IMR-90 (cell line): Measurements from ENCODE around the gene PTPMT1. TPM values are rescaled to one million over a fixed set of nuclear protein-coding genes. Genes with fewer than 3 reads are reported as not detected.
A peak's percentile ranks its signal among the peaks of the same experiment; 100 is the strongest.

Experiments used
- ATAC-seq: fragments of 200-7000 bp; cut with Tn5 transposase; 2 replicates; pipeline ENCODE4 v1.9.1; 2020; ENCODE audit warnings: low read depth, mild to moderate bottlenecking, moderate library complexity
- BruUV-seq: library from RNA; stranded (reverse); fragments of 400-500 nt; replicated peaks from 2 replicates; lab custom pipeline; 2021; lab: Mats Ljungman, UMichigan
- CTCF ChIA-PET: fragments of 300-600 bp; formaldehyde crosslinking; extraction: SDS; loops from one replicate; lab custom pipeline; 2021; ENCODE audit warnings: antibody characterized with exemption; lab: Yijun Ruan, JAX
- POLR2A ChIA-PET: fragments of 300-600 bp; sonication (Branson Sonifier 250); formaldehyde crosslinking; loops from one replicate; lab custom pipeline; 2022; ENCODE audit warnings: antibody characterized with exemption; ENCODE audit not compliant: unreplicated experiment; lab: Charles Lee
- DNase-seq: peaks from one replicate; pipeline ENCODE4 v3.0.0; 2013
- H2AFZ ChIP-seq: replicated peaks from 2 replicates; pipeline ENCODE3; 2013; ENCODE audit warnings: low read length, mild to moderate bottlenecking; ENCODE audit not compliant: poor library complexity
- H2AK5ac ChIP-seq: 2 replicates; pipeline ENCODE4 v1.6.1; 2013; ENCODE audit warnings: low read depth, low read length, inconsistent platforms
- H2AK9ac ChIP-seq: replicated peaks from 2 replicates; pipeline ENCODE3; 2013; ENCODE audit warnings: mild to moderate bottlenecking, low read depth, low read length, moderate library complexity; ENCODE audit not compliant: poor library complexity
- H2BK120ac ChIP-seq: 2 replicates; pipeline ENCODE4 v1.6.1; 2013; ENCODE audit warnings: low read depth, low read length, inconsistent platforms
- H2BK15ac ChIP-seq: 3 replicates; pipeline ENCODE4 v1.6.1; 2013; ENCODE audit warnings: low read depth, low read length, inconsistent platforms
- H2BK20ac ChIP-seq: 2 replicates; pipeline ENCODE4 v1.6.1; 2013; ENCODE audit warnings: low read depth, mild to moderate bottlenecking, inconsistent platforms, low read length, moderate library complexity
- H2BK5ac ChIP-seq: 2 replicates; pipeline ENCODE4 v1.6.1; 2013; ENCODE audit warnings: mild to moderate bottlenecking, low read depth, low read length, inconsistent platforms; ENCODE audit not compliant: poor library complexity, severe bottlenecking
- H3K14ac ChIP-seq: replicated peaks from 2 replicates; pipeline ENCODE4 v1.6.1; 2013; ENCODE audit warnings: low read depth, low read length, inconsistent platforms
- H3K18ac ChIP-seq: 2 replicates; pipeline ENCODE4 v1.6.1; 2013; ENCODE audit warnings: low read depth, low read length, control low read depth
- H3K23ac ChIP-seq: 2 replicates; pipeline ENCODE4 v1.6.1; 2013; ENCODE audit warnings: low read depth, low read length, inconsistent platforms
- H3K27ac ChIP-seq: 2 replicates; pipeline ENCODE4 v1.5.1; 2013; ENCODE audit warnings: mild to moderate bottlenecking, control low read depth, low read length; ENCODE audit not compliant: insufficient read depth
- H3K27me3 ChIP-seq: 2 replicates; pipeline ENCODE4 v1.6.1; 2013; ENCODE audit warnings: low read length; ENCODE audit not compliant: control insufficient read depth, insufficient read depth
- H3K36me3 ChIP-seq: 2 replicates; pipeline ENCODE4 v1.6.1; 2013; ENCODE audit warnings: low read length, mixed read lengths; ENCODE audit not compliant: control insufficient read depth, insufficient read depth
- H3K4ac ChIP-seq: 2 replicates; pipeline ENCODE4 v1.6.1; 2013; ENCODE audit warnings: low read depth, low read length, inconsistent platforms
- H3K4me1 ChIP-seq: 2 replicates; pipeline ENCODE4 v1.6.1; 2013; ENCODE audit warnings: low read length, mixed read lengths; ENCODE audit not compliant: control insufficient read depth, insufficient read depth
- H3K4me2 ChIP-seq: 2 replicates; pipeline ENCODE4 v1.6.1; 2013; ENCODE audit warnings: low read depth, mild to moderate bottlenecking, control low read depth, low read length, moderate library complexity
- H3K4me3 ChIP-seq: 2 replicates; pipeline ENCODE4 v1.5.1; 2013; ENCODE audit warnings: low read depth, mild to moderate bottlenecking, control low read depth, low read length, moderate library complexity; ENCODE audit not compliant: insufficient read depth
- H3K56ac ChIP-seq: 2 replicates; pipeline ENCODE4 v1.6.1; 2013; ENCODE audit warnings: low read length, inconsistent platforms; ENCODE audit not compliant: insufficient read depth; ENCODE audit errors: extremely low read depth
- H3K79me1 ChIP-seq, 2 experiments: 2 replicates each; pipeline ENCODE4 v1.6.1; 2013; ENCODE audit warnings: low read length in 2 of 2, inconsistent platforms in 1 of 2, low read depth in 1 of 2
- H3K9ac ChIP-seq: 2 replicates; pipeline ENCODE4 v1.6.1; 2013; ENCODE audit warnings: low read depth, low read length, control low read depth
- H3K9me1 ChIP-seq: 2 replicates; pipeline ENCODE4 v1.6.1; 2013; ENCODE audit warnings: low read length, inconsistent platforms; ENCODE audit not compliant: insufficient read depth
- H3K9me3 ChIP-seq: 2 replicates; pipeline ENCODE4 v1.6.1; 2013; ENCODE audit warnings: low read length; ENCODE audit not compliant: control insufficient read depth, insufficient read depth
- H4K20me1 ChIP-seq: 2 replicates; pipeline ENCODE4 v1.6.1; 2013; ENCODE audit warnings: low read length, inconsistent platforms; ENCODE audit not compliant: insufficient read depth
- H4K5ac ChIP-seq: 2 replicates; pipeline ENCODE4 v1.6.1; 2013; ENCODE audit warnings: mild to moderate bottlenecking, low read depth, low read length, control low read depth
- H4K8ac ChIP-seq, 2 experiments: 2 replicates each; pipeline ENCODE4 v1.6.1; 2013; ENCODE audit warnings: low read depth in 2 of 2, low read length in 2 of 2, control low read depth in 1 of 2, inconsistent platforms in 1 of 2
- H4K91ac ChIP-seq: 2 replicates; pipeline ENCODE4 v1.6.1; 2013; ENCODE audit warnings: low read depth, low read length, inconsistent platforms; ENCODE audit not compliant: insufficient read depth
- CEBPB ChIP-seq: IDR thresholded peaks from 2 replicates; pipeline ENCODE4 v1.6.1; 2012; ENCODE audit warnings: low read depth, low read length, improper control_type of control experiment
- MAFK ChIP-seq: IDR thresholded peaks from 2 replicates; pipeline ENCODE4 v1.6.1; 2012; ENCODE audit warnings: low read depth, low read length, improper control_type of control experiment
- MAZ ChIP-seq: IDR thresholded peaks from 2 replicates; pipeline ENCODE4 v1.6.1; 2012; ENCODE audit warnings: low read depth, mild to moderate bottlenecking, low read length, improper control_type of control experiment, moderate library complexity, borderline replicate concordance
- MXI1 ChIP-seq: IDR thresholded peaks from 2 replicates; pipeline ENCODE4 v1.6.1; 2012; ENCODE audit warnings: low read depth, mild to moderate bottlenecking, low read length, moderate library complexity, borderline replicate concordance
- NFE2L2 ChIP-seq: fragments of 150-350 bp; IDR thresholded peaks from 2 replicates; pipeline ENCODE4 v1.6.1; 2016; ENCODE audit warnings: low read depth, mild to moderate bottlenecking, low read length
- RCOR1 ChIP-seq: IDR thresholded peaks from 2 replicates; pipeline ENCODE4 v1.6.1; 2012; ENCODE audit warnings: mild to moderate bottlenecking, low read length, improper control_type of control experiment; ENCODE audit not compliant: insufficient replicate concordance
- RFX5 ChIP-seq: IDR thresholded peaks from 2 replicates; pipeline ENCODE4 v1.8.0; 2012; ENCODE audit warnings: low read depth, mild to moderate bottlenecking, low read length, moderate library complexity
- WGBS, 2 experiments: methylation state at CpG; one replicate each; pipeline versions ENCODE4 v1.1.5 to v1.1.7; 2013; ENCODE audit warnings: missing lambda C conversion rate in 2 of 2; ENCODE audit not compliant: insufficient read length in 1 of 2; ENCODE audit errors: extremely low coverage in 2 of 2; 5-methylcytosine and 5-hydroxymethylcytosine counted together
- dilution Hi-C: fragments of 300-500 bp; cut with HindIII; formaldehyde crosslinking; loops from one replicate; pipeline ENCODE4 v1.14.3; 2018; ENCODE audit warnings: low sequenced_read_pairs; ENCODE audit not compliant: unreplicated experiment
- in situ Hi-C: fragments of 300-500 bp; cut with MboI; formaldehyde crosslinking; loops from 3 replicates; pipeline ENCODE4 v1.14.3; 2019; ENCODE audit warnings: low sequenced_read_pairs, inconsistent platforms, mixed read lengths
- intact Hi-C: fragments of 100-400 bp; cut with micrococcal nuclease; formaldehyde crosslinking; loops from 2 replicates; pipeline ENCODE4 v1.10.0; 2022
- polyA plus RNA-seq, 3 experiments: library from polyadenylated mRNA; depleted of rRNA; stranded (reverse); fragments of >200 nt; gene quantifications; 2 replicates each; pipeline ENCODE4 v1.2.3, GENCODE V29; 2012; ENCODE audit warnings: low replicate concordance in 1 of 3
- total RNA-seq: library from RNA; depleted of rRNA; stranded (reverse); fragments of >200 nt; gene quantifications from 2 replicates; pipeline ENCODE4 v1.2.3, GENCODE V29; 2012
- TF ChIP-seq, protein P1 (sequence below): fragments of 150-350 bp; IDR thresholded peaks from 2 replicates; pipeline ENCODE4 v1.6.1; 2016; ENCODE audit warnings: low read depth, mild to moderate bottlenecking, low read length, moderate library complexity, borderline replicate concordance

Gene PTPMT1
- total and polyA plus RNA-seq, 2 of the 4 experiments (the other 2 are of a cell fraction) = 51.6 to 55.0 TPM

DNA sequence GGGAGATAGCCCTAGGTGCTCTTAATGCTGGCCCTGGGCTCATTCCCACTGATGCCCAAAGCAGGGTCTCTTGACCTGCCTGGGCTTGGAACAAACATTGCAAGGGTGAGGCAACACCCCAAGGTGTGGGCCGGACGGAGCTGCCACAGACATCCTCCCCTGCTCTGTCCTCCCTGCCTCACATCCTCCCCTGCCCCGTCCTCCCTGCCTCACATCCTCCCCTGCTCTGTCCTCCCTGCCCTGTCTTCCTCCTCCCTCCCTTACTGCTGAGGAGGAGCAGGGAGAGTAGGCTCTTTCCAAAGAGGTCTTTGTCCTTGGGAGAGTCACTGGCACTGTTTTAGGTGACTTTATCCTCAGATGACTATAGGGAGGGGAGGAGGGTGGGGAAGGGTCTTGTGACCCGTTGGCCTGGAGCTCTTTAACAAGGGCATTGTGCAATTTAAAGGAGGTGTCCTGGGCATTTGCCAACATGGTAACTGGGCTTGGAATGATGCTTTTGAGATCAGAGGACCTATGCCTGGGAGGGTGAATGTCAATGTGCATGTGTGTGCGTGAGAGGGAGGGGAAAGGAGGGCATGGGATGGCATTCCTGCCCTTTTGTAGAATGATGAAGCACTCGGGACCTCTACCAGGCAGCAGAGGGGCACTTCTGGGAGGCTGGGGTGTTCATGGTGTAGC lies 21.8 kb downstream of the PTPMT1 start:
- Histone ChIP-seq H2AK9ac (no peak overlapping the region), H3K4me3 (no peak overlapping the region), H2AK5ac (no peak overlapping the region), H3K27ac (no peak overlapping the region), H3K9me3 (peaks cover 3% of the 10 kb centered on the region), H4K20me1 (no peaks in the 10 kb centered on the region), H3K18ac (no peak overlapping the region), H4K91ac (no peak overlapping the region), H2BK120ac (no peak overlapping the region), H2BK20ac (no peak overlapping the region), H3K36me3 (peaks cover 24% of the 10 kb centered on the region), H3K4me2 (no peak overlapping the region), H3K14ac (no peak overlapping the region), H3K9me1 (no peaks in the 10 kb centered on the region), H3K4ac (no peak overlapping the region), H3K9ac (no peak overlapping the region), H2BK15ac (no peak overlapping the region), H3K4me1 (no peaks in the 10 kb centered on the region), H3K27me3 (peaks cover 18% of the 10 kb centered on the region), H4K5ac (no peak overlapping the region), H3K79me1 (peaks cover 0 to 2% of the 10 kb centered on the region in 2 experiments; a peak in 2 of 4 replicates), H2AFZ (no peak overlapping the region), H4K8ac (no peak overlapping the region), H3K23ac (no peak overlapping the region), H2BK5ac (no peak overlapping the region), H3K56ac (no peak overlapping the region)
- ChIA-PET CTCF (interaction anchor here (1.2 kb wide), 1 partner anchor 7 kb away, joined by 3 read pairs; the partner anchor contains the start of gene C1QTNF4), POLR2A (no interaction called here)
- no TSS peak for BruUV-seq
- no peak for TF ChIP-seq MXI1
- TF ChIP-seq RCOR1 = no peak
- no peak for TF ChIP-seq CEBPB
- no peak for TF ChIP-seq MAFK
- no peak for TF ChIP-seq MAZ
- no peak for TF ChIP-seq RFX5
- TF ChIP-seq NFE2L2 = no peak
- TF ChIP-seq, protein P1, sequence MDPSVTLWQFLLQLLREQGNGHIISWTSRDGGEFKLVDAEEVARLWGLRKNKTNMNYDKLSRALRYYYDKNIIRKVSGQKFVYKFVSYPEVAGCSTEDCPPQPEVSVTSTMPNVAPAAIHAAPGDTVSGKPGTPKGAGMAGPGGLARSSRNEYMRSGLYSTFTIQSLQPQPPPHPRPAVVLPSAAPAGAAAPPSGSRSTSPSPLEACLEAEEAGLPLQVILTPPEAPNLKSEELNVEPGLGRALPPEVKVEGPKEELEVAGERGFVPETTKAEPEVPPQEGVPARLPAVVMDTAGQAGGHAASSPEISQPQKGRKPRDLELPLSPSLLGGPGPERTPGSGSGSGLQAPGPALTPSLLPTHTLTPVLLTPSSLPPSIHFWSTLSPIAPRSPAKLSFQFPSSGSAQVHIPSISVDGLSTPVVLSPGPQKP = no peak
- in situ Hi-C loops = no loop called here
- WGBS, 2 experiments = 70% methylated on average over 4 of the region's 6 CpGs; no CpG with 5 or more reads in 1 of the 2 experiments
- intact Hi-C loops = no loop called here
- peak; percentile 22; the same call in 1 of the 2 replicates for ATAC-seq
- no peak for DNase-seq
- dilution Hi-C loops = no loop called here
